ENCODE results near the gene XXYLT1. TPM values are rescaled to one million over a fixed set of nuclear protein-coding genes. Genes with fewer than 3 reads are reported as not detected.

The XXYLT1 gene
- total RNA-seq, 4 donors from 2014 or later: 9.8 to 14.6 (median 13.9) TPM

GRCh38 chr3:195181741-195182469 lies 89.1 kb downstream of the XXYLT1 start:
- no peak overlapping the region for H3K27ac ChIP-seq
- intact Hi-C loops (cut with DNase I): no loop called here
- H3K4me1 ChIP-seq: peaks cover 9 to 24% of the 10 kb centered on the region in 2 donors
- H3K36me3 ChIP-seq: no peaks in the 10 kb centered on the region
- no peaks in the 10 kb centered on the region for H3K27me3 ChIP-seq
- no peak for DNase-seq
- TF ChIP-seq CTCF (IDR thresholded peaks at IDR 0.05): no peak
- TF ChIP-seq POLR2A (IDR thresholded peaks at IDR 0.05): no peak
- H3K4me3 ChIP-seq (replicated peaks in 1 of 3): no peak overlapping the region
- 86 to 93% methylated on average over 7 of the region's 7 CpGs for WGBS, 2 donors
- no peaks in the 10 kb centered on the region for H3K9me3 ChIP-seq

DNA sequence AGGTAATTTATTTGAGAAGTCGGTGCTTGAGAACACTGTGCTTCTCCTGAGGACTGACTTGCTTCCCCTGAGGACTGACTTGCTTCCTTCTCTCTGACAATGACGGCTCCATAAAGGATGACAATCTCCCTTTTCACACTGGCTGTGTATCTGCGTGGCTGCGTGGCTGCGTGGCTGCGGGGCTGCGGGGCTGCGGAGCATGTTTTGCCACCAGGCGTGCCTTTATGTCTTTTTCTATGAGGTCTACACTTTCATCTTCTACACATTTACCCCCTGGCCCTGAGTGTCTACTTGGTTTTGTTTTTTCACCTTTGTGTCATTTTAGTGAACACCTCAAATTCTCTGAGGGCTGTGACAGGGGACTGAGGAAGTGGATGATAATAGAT lies 89.9 kb downstream of the XXYLT1 start:
- no peak for TF ChIP-seq CTCF (IDR thresholded peaks at IDR 0.05)
- TF ChIP-seq POLR2A (IDR thresholded peaks at IDR 0.05): no peak
- Histone ChIP-seq H3K9me3 (no peaks in the 10 kb centered on the region), H3K4me1 (peaks cover 9 to 24% of the 10 kb centered on the region in 2 donors), H3K36me3 (no peaks in the 10 kb centered on the region), H3K27me3 (no peaks in the 10 kb centered on the region), H3K27ac (no peak overlapping the region), H3K4me3 (replicated peaks in 1 of 3) (no peak overlapping the region)
- no peak for DNase-seq
- WGBS, 2 donors: 95 to 96% methylated on average over 9 of the region's 9 CpGs
- intact Hi-C loops (cut with DNase I): no loop called here

- 79 to 86% methylated on average over 15 to 17 of the region's 17 CpGs for WGBS, 2 donors
- no peaks in the 10 kb centered on the region for H3K9me3 ChIP-seq
- peaks cover 9 to 24% of the 10 kb centered on the region in 2 donors for H3K4me1 ChIP-seq
- H3K36me3 ChIP-seq: no peaks in the 10 kb centered on the region
- H3K4me3 ChIP-seq (replicated peaks in 1 of 3): no peak overlapping the region
- H3K27ac ChIP-seq: peak overlapping the region in 1 of 3 donors; percentile 9
- no peaks in the 10 kb centered on the region for H3K27me3 ChIP-seq
- peak; percentile 30 to 34 for DNase-seq
- TF ChIP-seq CTCF (IDR thresholded peaks at IDR 0.05) (no peak), POLR2A (IDR thresholded peaks at IDR 0.05) (no peak)
- intact Hi-C loops (cut with DNase I): no loop called here
Observed at GRCh38 chr3:195180490-195181112, 90.4 kb downstream of the XXYLT1 start.

GRCh38 chr3:195179776-195180489 lies 91.0 kb downstream of the XXYLT1 start:
- Histone ChIP-seq H3K27ac (peak overlapping the region in 1 of 3 donors; percentile 9), H3K36me3 (no peaks in the 10 kb centered on the region), H3K4me1 (peaks cover 9 to 24% of the 10 kb centered on the region in 2 donors), H3K27me3 (no peaks in the 10 kb centered on the region), H3K4me3 (replicated peaks in 1 of 3) (no peak overlapping the region), H3K9me3 (no peaks in the 10 kb centered on the region)
- WGBS, 2 donors: 76 to 82% methylated on average over 22 to 24 of the region's 24 CpGs
- TF ChIP-seq CTCF (IDR thresholded peaks at IDR 0.05) (no peak), POLR2A (IDR thresholded peaks at IDR 0.05) (no peak)
- intact Hi-C loops (cut with DNase I): no loop called here
- DNase-seq: no peak
